Measurements from ENCODE around the gene AGFG2. TPM values are rescaled to one million over a fixed set of nuclear protein-coding genes. Genes with fewer than 3 reads are reported as not detected.
A peak's percentile ranks its signal among the peaks of the same experiment; 100 is the strongest.
"Not testable (repeated sequence)": the region's sequence is repeated elsewhere in the genome, so short reads cannot be mapped to it uniquely, and the experiment has no call there.

Gene AGFG2
- total and polyA plus RNA-seq, 8 donors = 7.9 to 154 (median 12.8) TPM

GRCh38 chr7:100545360-100546128, 6.5 kb downstream of the AGFG2 start:
- DNase-seq = peak in 1 of 2 donors; percentile 81
- H3K36me3 ChIP-seq = peaks cover 4 to 19% (median 15%) of the 10 kb centered on the region in 4 donors
- H3K4me1 ChIP-seq = peaks cover 81 to 94% (median 92%) of the 10 kb centered on the region in 4 donors
- H3K27ac ChIP-seq = peak overlapping the region; percentile 88 to 94 (median 90)
- no peak for TF ChIP-seq CTCF (IDR thresholded peaks at IDR 0.05)
- no peak for TF ChIP-seq EP300 (IDR thresholded peaks at IDR 0.05)
- TF ChIP-seq POLR2A (IDR thresholded peaks at IDR 0.05) = no peak
- TF ChIP-seq POLR2AphosphoS5 (IDR thresholded peaks at IDR 0.05) = peak in 2 of 3 donors; percentile 39 to 67
- H3K9me3 ChIP-seq = no peaks in the 10 kb centered on the region
- no peak overlapping the region for H3K4me3 ChIP-seq
- intact Hi-C loops (cut with DNase I; ENCODE audit: low total_unique reads) = no loop called here
- no peaks in the 10 kb centered on the region for H3K27me3 ChIP-seq
- 11 to 23% (median 16%) methylated on average over 3 of the region's 3 CpGs for WGBS, 5 donors

GRCh38 chr7:100546129-100546925, 7.3 kb downstream of the AGFG2 start:
- peak; percentile 38 to 75 for DNase-seq
- no peaks in the 10 kb centered on the region for H3K27me3 ChIP-seq
- peak overlapping the region; percentile 88 to 94 (median 90) for H3K27ac ChIP-seq
- peaks cover 6 to 27% (median 23%) of the 10 kb centered on the region in 4 donors for H3K36me3 ChIP-seq
- H3K9me3 ChIP-seq = no peaks in the 10 kb centered on the region
- TF ChIP-seq EP300 (IDR thresholded peaks at IDR 0.05) (no peak), POLR2AphosphoS5 (IDR thresholded peaks at IDR 0.05) (peak in 2 of 3 donors; percentile 64 to 74)
- 15 to 26% (median 23%) methylated on average over 10 of the region's 10 CpGs for WGBS, 5 donors
- intact Hi-C loops (cut with DNase I; ENCODE audit: low total_unique reads) = no loop called here
- H3K4me3 ChIP-seq = peak overlapping the region in 1 of 4 donors; percentile 30
- H3K4me1 ChIP-seq = peaks cover 77 to 86% (median 84%) of the 10 kb centered on the region in 4 donors

- intact Hi-C loops (cut with DNase I; ENCODE audit: low total_unique reads) = no loop called here
- H3K36me3 ChIP-seq = peaks cover 12 to 35% (median 31%) of the 10 kb centered on the region in 4 donors
- WGBS, 5 donors = 32 to 40% (median 33%) methylated on average over 9 of the region's 9 CpGs
- TF ChIP-seq CTCF (IDR thresholded peaks at IDR 0.05) (no peak), POLR2A (IDR thresholded peaks at IDR 0.05) (no peak), EP300 (IDR thresholded peaks at IDR 0.05) (no peak), POLR2AphosphoS5 (IDR thresholded peaks at IDR 0.05) (no peak)
- no peaks in the 10 kb centered on the region for H3K27me3 ChIP-seq
- peaks cover 70 to 78% (median 76%) of the 10 kb centered on the region in 4 donors for H3K4me1 ChIP-seq
- no peaks in the 10 kb centered on the region for H3K9me3 ChIP-seq
- peak overlapping the region; percentile 88 to 94 (median 90) for H3K27ac ChIP-seq
- peak overlapping the region in 1 of 4 donors; percentile 30 for H3K4me3 ChIP-seq
- DNase-seq = peak in 1 of 2 donors; percentile 65
These were observed 8.2 kb downstream of the AGFG2 start for GRCh38 chr7:100546926-100547800.

GRCh38 chr7:100547872-100548271, 8.9 kb downstream of the AGFG2 start:
- peak in 1 of 2 donors; percentile 64 for DNase-seq
- Histone ChIP-seq H3K9me3 (no peaks in the 10 kb centered on the region), H3K27ac (peak overlapping the region; percentile 78 to 94 (median 89)), H3K27me3 (no peaks in the 10 kb centered on the region), H3K4me3 (no peak overlapping the region), H3K4me1 (peaks cover 63 to 71% (median 69%) of the 10 kb centered on the region in 4 donors), H3K36me3 (peaks cover 17 to 42% (median 38%) of the 10 kb centered on the region in 4 donors)
- 18 to 33% (median 30%) methylated on average over 2 of the region's 2 CpGs for WGBS, 5 donors
- intact Hi-C loops (cut with DNase I; ENCODE audit: low total_unique reads) = no loop called here
- TF ChIP-seq POLR2AphosphoS5 (IDR thresholded peaks at IDR 0.05) = peak in 1 of 3 donors; percentile 15
- no peak for TF ChIP-seq EP300 (IDR thresholded peaks at IDR 0.05)
- no peak for TF ChIP-seq POLR2A (IDR thresholded peaks at IDR 0.05)
- no peak for TF ChIP-seq CTCF (IDR thresholded peaks at IDR 0.05)

- WGBS, 5 donors = 77 to 87% (median 83%) methylated on average over 5 of the region's 5 CpGs
- H3K27ac ChIP-seq = peak overlapping the region in 4 of 5 donors; percentile 88 to 94 (median 90)
- DNase-seq; H3K9me3 ChIP-seq; intact Hi-C loops (cut with DNase I; ENCODE audit: low total_unique reads); H3K27me3 ChIP-seq; H3K4me3 ChIP-seq: not testable (repeated sequence)
- peaks cover 57 to 65% (median 63%) of the 10 kb centered on the region in 4 donors for H3K4me1 ChIP-seq
- H3K36me3 ChIP-seq = peaks cover 23 to 48% (median 44%) of the 10 kb centered on the region in 4 donors
These were observed 9.4 kb downstream of the AGFG2 start for GRCh38 chr7:100548446-100548845.

Data from stomach (tissue), 9 donors.